Left ventricle myocardium inferior (tissue), 1 donor: Measurements from ENCODE around the gene CTDSP1. TPM values are rescaled to one million over a fixed set of nuclear protein-coding genes. Genes with fewer than 3 reads are reported as not detected.

ENCODE experiments used
- DNase-seq: peaks from one replicate; pipeline ENCODE4 v3.0.0-alpha.2; 2020
- H3K27ac ChIP-seq: fragments of 200-600 bp; replicated peaks from 2 replicates; pipeline ENCODE4 v1.8.0; 2021
- H3K27me3 ChIP-seq: fragments of 200-600 bp; 2 replicates; pipeline ENCODE4 v1.8.0; 2021; ENCODE audit warnings: low read depth
- H3K36me3 ChIP-seq: fragments of 200-600 bp; 2 replicates; pipeline ENCODE4 v1.8.0; 2021
- H3K4me1 ChIP-seq: fragments of 200-600 bp; 2 replicates; pipeline ENCODE4 v1.8.0; 2021
- H3K4me3 ChIP-seq: fragments of 200-600 bp; 2 replicates; pipeline ENCODE4 v1.8.0; 2021; ENCODE audit warnings: mild to moderate bottlenecking, moderate library complexity
- H3K9me3 ChIP-seq: fragments of 200-600 bp; replicated peaks from 2 replicates; pipeline ENCODE4 v1.8.0; 2021
- intact Hi-C: fragments of 100-400 bp; cut with micrococcal nuclease; formaldehyde crosslinking; loops from one replicate; pipeline ENCODE4 v1.11.0; 2022
- total RNA-seq: library from RNA; stranded (reverse); fragmentation: NEBNext Ultra II Directional; extraction: Animal tissue kit (Norgen Biotek cat#: 25700); gene quantifications from one replicate; pipeline ENCODE4 v1.2.1, GENCODE V29; 2021
- TF ChIP-seq, protein P1 (sequence below): fragments of 200-600 bp; IDR thresholded peaks from 2 replicates; pipeline ENCODE4 v1.8.0; 2021; ENCODE audit warnings: antibody characterized with exemption, mild to moderate bottlenecking, borderline replicate concordance
- donor health status: DM: no; HTN: yes; CAD: no; lungs with severe emphysema.

Gene CTDSP1
- total RNA-seq, 1 donor from 2014 or later: 81.5 TPM

DNA sequence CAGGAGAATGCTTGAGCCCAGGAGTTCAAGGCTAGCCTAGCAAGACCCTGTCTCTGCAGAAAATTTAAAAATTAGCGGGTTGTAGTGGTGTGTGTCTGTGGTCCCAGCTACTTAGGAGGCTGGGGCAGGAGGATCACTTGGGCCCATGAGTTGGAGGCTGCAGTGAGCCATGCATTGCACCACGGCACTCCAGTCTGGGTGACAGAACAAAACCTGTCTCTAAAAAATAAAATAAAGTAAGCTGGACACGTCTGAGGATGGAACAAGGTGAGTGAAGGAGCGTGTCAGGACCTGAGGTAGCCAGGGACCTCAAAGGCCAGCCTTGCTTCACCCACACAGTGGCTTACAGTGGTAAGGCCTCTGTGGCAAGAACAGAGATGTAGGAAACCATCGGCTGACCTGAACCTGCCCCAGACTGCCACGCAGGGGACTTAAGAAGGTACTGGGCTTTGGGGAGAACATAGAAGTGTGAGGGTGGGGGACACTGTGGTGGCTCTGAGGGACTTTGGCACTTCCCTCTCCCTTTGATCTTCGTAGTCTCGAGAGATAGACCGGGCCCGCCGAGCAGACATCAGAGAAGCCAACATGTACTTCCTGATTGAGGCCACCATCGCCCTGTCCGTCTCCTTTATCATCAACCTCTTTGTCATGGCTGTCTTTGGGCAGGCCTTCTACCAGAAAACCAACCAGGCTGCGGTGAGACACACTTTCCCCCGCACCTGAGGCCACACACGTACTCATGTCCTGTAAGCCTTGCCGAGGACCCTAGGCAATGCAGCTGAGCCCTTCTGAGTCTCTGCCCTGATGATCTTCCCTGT is 10.1 kb upstream of the CTDSP1 start:
- intact Hi-C loops: loop anchor here (10.0 kb wide), 1 partner anchor 95 kb away; the partner anchor contains the start of gene TMBIM1
- H3K4me1 ChIP-seq: peaks cover 17% of the 10 kb centered on the region
- DNase-seq: no peak
- no peaks in the 10 kb centered on the region for H3K9me3 ChIP-seq
- no peak overlapping the region for H3K4me3 ChIP-seq
- TF ChIP-seq, protein P1, sequence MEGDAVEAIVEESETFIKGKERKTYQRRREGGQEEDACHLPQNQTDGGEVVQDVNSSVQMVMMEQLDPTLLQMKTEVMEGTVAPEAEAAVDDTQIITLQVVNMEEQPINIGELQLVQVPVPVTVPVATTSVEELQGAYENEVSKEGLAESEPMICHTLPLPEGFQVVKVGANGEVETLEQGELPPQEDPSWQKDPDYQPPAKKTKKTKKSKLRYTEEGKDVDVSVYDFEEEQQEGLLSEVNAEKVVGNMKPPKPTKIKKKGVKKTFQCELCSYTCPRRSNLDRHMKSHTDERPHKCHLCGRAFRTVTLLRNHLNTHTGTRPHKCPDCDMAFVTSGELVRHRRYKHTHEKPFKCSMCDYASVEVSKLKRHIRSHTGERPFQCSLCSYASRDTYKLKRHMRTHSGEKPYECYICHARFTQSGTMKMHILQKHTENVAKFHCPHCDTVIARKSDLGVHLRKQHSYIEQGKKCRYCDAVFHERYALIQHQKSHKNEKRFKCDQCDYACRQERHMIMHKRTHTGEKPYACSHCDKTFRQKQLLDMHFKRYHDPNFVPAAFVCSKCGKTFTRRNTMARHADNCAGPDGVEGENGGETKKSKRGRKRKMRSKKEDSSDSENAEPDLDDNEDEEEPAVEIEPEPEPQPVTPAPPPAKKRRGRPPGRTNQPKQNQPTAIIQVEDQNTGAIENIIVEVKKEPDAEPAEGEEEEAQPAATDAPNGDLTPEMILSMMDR: no peak
- no peaks in the 10 kb centered on the region for H3K27me3 ChIP-seq
- H3K36me3 ChIP-seq: no peaks in the 10 kb centered on the region
- no peak overlapping the region for H3K27ac ChIP-seq

DNA sequence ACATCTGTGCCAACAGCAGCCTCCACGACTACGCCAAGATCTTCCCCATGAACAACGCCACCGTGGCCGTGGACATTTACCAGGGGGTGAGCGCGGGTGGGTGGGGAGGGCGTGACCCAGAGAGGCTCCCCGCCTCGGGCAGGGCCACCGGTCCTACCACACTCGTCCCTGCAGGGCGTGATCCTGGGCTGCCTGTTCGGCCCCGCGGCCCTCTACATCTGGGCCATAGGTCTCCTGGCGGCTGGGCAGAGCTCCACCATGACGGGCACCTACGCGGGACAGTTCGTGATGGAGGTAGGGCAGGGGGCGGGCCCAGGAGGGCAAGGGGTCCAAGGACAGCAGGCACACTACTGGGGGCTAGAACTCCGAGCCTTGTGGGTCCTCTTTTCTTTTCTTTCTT is 8.5 kb upstream of the CTDSP1 start:
- no peaks in the 10 kb centered on the region for H3K36me3 ChIP-seq
- TF ChIP-seq, protein P1: no peak
- intact Hi-C loops: loop anchor here (10.0 kb wide), 1 partner anchor 96 kb away; the partner anchor contains the start of gene TMBIM1

DNA sequence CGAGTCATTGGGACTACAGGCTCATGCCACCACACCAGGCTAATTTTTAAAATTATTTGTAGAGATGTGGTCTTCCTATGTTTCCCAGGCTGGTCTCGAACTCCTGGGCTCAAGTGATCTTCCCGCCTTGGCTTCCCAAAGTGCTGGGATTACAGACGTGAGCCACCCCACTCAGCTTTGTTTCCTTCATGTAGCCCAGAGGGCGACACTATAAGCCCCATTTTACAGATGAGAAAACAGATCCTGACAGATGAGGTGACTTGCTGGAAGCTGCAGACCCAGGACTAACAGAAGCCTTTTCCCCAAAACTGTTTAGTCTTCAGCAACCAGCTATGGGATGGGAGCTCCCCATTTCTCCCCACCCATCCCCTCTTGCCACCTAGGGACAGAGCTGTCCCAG is 7.2 kb upstream of the CTDSP1 start:
- intact Hi-C loops: loop anchor here (10.0 kb wide), 1 partner anchor 98 kb away; the partner anchor contains the start of gene TMBIM1
- H3K4me1 ChIP-seq: peaks cover 30% of the 10 kb centered on the region

More for the DNA sequence above, 8.5 kb upstream of the CTDSP1 start:
- H3K4me1 ChIP-seq: peaks cover 23% of the 10 kb centered on the region
- H3K9me3 ChIP-seq: no peaks in the 10 kb centered on the region
- H3K4me3 ChIP-seq: no peak overlapping the region
- no peak for DNase-seq
- no peak overlapping the region for H3K27ac ChIP-seq
- H3K27me3 ChIP-seq: no peaks in the 10 kb centered on the region

DNA sequence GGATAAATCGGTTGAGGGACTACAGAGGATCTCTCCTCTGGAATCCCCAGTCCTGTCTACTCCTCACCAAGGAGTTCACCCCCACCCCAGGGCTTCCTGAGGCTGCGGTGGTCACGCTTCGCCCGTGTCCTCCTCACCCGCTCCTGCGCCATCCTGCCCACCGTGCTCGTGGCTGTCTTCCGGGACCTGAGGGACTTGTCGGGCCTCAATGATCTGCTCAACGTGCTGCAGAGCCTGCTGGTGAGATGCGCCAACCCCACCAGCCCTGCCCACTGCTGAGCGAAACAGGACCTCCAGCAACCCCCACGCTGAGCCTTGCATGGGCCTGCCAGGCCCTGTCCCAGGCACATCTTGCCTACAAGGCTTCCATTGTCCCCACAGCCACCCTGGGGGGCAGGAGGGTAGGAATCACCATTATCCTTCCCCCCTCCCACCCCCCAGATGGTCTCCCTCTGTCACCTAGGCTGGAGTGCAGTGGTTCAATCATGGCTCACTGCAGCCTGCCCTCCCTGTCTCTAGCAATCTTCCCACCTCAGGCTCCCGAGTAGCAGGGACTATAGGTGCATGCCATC is 6.7 kb upstream of the CTDSP1 start:
- TF ChIP-seq, protein P1: no peak
- Histone ChIP-seq H3K9me3 (no peaks in the 10 kb centered on the region), H3K27me3 (no peaks in the 10 kb centered on the region), H3K4me1 (peaks cover 31% of the 10 kb centered on the region), H3K27ac (no peak overlapping the region), H3K36me3 (no peaks in the 10 kb centered on the region), H3K4me3 (no peak overlapping the region)
- intact Hi-C loops: loop anchor here (10.0 kb wide), 1 partner anchor 98 kb away; the partner anchor contains the start of gene TMBIM1
- DNase-seq: no peak

More for the DNA sequence above, 7.2 kb upstream of the CTDSP1 start:
- Histone ChIP-seq H3K4me3 (no peak overlapping the region), H3K9me3 (no peaks in the 10 kb centered on the region), H3K36me3 (no peaks in the 10 kb centered on the region), H3K27ac (no peak overlapping the region), H3K27me3 (no peaks in the 10 kb centered on the region)
- DNase-seq: no peak
- TF ChIP-seq, protein P1: no peak

DNA sequence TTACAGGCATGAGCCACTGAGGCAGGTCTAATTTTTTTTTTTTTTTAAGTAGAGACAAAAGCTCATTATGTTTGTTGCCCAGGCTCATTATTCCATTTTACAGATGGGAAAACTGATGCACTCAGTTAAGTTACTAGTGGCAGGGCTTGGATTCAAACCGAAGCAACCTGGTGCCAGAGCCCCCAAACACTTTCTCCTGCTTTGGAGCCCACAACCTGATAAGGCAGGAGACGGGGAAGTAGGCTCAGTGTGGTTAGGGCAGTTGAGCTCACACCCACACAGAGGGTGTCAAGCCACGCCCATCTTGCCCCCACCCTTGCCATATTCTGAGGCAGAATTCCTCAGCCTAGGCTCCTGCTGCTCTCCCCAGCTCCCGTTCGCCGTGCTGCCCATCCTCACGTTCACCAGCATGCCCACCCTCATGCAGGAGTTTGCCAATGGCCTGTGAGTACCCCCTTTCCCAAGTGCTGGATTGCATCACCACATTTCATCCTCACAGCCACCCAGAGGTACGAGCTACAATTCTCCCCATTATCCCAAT is 5.8 kb upstream of the CTDSP1 start:
- Histone ChIP-seq H3K4me3 (no peak overlapping the region), H3K9me3 (no peaks in the 10 kb centered on the region), H3K27me3 (no peaks in the 10 kb centered on the region), H3K36me3 (no peaks in the 10 kb centered on the region), H3K27ac (no peak overlapping the region), H3K4me1 (peaks cover 30% of the 10 kb centered on the region)
- TF ChIP-seq, protein P1: no peak
- DNase-seq: no peak
- intact Hi-C loops: loop anchor here (10.0 kb wide), 1 partner anchor 99 kb away; the partner anchor contains the start of gene TMBIM1
